Esophagus muscularis mucosa (tissue), 4 donors: ENCODE measurements around the gene GDAP2. TPM values are rescaled to one million over a fixed set of nuclear protein-coding genes. Genes with fewer than 3 reads are reported as not detected.

Experiments used
- DNase-seq: peaks from one replicate; pipeline ENCODE4 v3.0.0-alpha.2; 2017; ENCODE audit errors: extremely low spot score
- H3K27ac ChIP-seq, 4 donors: fragments of 200-600 bp; sonication (generic); replicated peaks in 1 of 4; 1 replicate in 3 of 4; 2 replicates in 1 of 4; pipeline ENCODE4 v1.5.1; 2016 to 2019; ENCODE audit warnings: mild to moderate bottlenecking in 1 of 4
- H3K27me3 ChIP-seq, 4 donors: fragments of 200-600 bp; sonication (generic); one replicate each; pipeline versions ENCODE4 v1.5.1 to v1.6.0; 2016 to 2019
- H3K36me3 ChIP-seq, 4 donors: fragments of 200-600 bp; sonication (generic); one replicate each; pipeline ENCODE4 v1.5.1; 2016 to 2019
- H3K4me1 ChIP-seq, 4 donors: fragments of 200-600 bp; sonication (generic); one replicate each; pipeline ENCODE4 v1.5.1; 2016 to 2019
- H3K4me3 ChIP-seq, 4 donors: fragments of 200-600 bp; sonication (generic); 1 replicate in 2 of 4; 2 replicates in 2 of 4; pipeline ENCODE4 v1.5.1; 2016 to 2019; ENCODE audit warnings: mild to moderate bottlenecking in 4 of 4, moderate library complexity in 1 of 4
- H3K9me3 ChIP-seq, 4 donors: fragments of 200-600 bp; sonication (generic); 1 replicate in 3 of 4; 2 replicates in 1 of 4; pipeline ENCODE4 v1.5.1; 2016 to 2019
- EP300 ChIP-seq: sonication (generic); formaldehyde crosslinking; IDR thresholded peaks from one replicate; pipeline ENCODE4 v1.6.1; 2017; ENCODE audit warnings: antibody characterized with exemption
- POLR2A ChIP-seq: fragments of 450-650 bp; IDR thresholded peaks from one replicate; pipeline ENCODE4 v1.6.1; 2017; ENCODE audit warnings: antibody characterized with exemption, moderate library complexity, mild to moderate bottlenecking, low read depth
- POLR2AphosphoS5 ChIP-seq, 2 donors: sonication (generic); formaldehyde crosslinking; IDR thresholded peaks; one replicate each; pipeline ENCODE4 v1.6.1; 2017; ENCODE audit warnings: antibody characterized with exemption in 2 of 2
- WGBS: methylation state at CpG from one replicate; pipeline ENCODE4 v1.1.5; 2018; 5-methylcytosine and 5-hydroxymethylcytosine counted together
- intact Hi-C: fragments of 100-400 bp; cut with DNase I; formaldehyde crosslinking; loops from one replicate; pipeline ENCODE4 v1.15.1; 2023
- total RNA-seq, 4 donors: library from RNA; depleted of rRNA; stranded (reverse); fragments of >200 nt; gene quantifications; one replicate each; pipeline versions ENCODE4 v1.1.0 to v1.2.1, GENCODE V29; 2016
- TF ChIP-seq, protein P1 (sequence below), 3 experiments: fragments of 200-600 bp in 2 of 3; fragments of 450-650 bp in 1 of 3; sonication (generic) in 2 of 3; IDR thresholded peaks; one replicate each; pipeline ENCODE4 v1.5.1; 2017 to 2019; ENCODE audit warnings: antibody characterized with exemption in 3 of 3, mild to moderate bottlenecking in 2 of 3, moderate library complexity in 1 of 3

Gene GDAP2
- total RNA-seq, 4 donors from 2014 or later, result 25.3 to 30.0 (median 26.8) TPM

DNA sequence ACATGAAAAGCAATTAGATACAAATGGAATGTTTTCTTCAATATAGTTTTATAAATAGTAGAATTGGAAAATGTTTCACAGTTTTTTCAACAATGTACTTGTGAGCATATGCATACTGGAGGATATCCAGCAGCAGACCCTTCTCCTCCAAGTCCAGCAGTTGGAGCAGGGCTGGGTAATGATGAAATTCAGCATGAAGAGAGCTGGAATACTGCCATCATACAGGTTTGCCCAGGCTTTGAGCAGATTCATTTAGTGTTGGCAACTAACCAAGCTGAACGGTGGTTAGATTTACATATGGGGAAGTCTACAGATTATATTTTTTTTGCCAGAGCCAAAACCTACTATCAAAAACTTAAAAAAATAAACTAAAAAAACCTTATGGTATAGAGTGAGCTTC lies 38.5 kb upstream of the GDAP2 start:
- Histone ChIP-seq H3K27ac (no peak overlapping the region), H3K36me3 (peaks cover 0 to 6% (median 0%) of the 10 kb centered on the region in 4 donors), H3K4me3 (no peak overlapping the region), H3K9me3 (no peaks in the 10 kb centered on the region), H3K27me3 (no peaks in the 10 kb centered on the region), H3K4me1 (no peaks in the 10 kb centered on the region)
- intact Hi-C loops, result no loop called here
- WGBS, result 17% methylated on average over 1 of the region's 1 CpG
- no peak for DNase-seq
- TF ChIP-seq POLR2AphosphoS5 (IDR thresholded peaks at IDR 0.05) (no peak), POLR2A (no peak), EP300 (no peak)
- TF ChIP-seq, protein P1, sequence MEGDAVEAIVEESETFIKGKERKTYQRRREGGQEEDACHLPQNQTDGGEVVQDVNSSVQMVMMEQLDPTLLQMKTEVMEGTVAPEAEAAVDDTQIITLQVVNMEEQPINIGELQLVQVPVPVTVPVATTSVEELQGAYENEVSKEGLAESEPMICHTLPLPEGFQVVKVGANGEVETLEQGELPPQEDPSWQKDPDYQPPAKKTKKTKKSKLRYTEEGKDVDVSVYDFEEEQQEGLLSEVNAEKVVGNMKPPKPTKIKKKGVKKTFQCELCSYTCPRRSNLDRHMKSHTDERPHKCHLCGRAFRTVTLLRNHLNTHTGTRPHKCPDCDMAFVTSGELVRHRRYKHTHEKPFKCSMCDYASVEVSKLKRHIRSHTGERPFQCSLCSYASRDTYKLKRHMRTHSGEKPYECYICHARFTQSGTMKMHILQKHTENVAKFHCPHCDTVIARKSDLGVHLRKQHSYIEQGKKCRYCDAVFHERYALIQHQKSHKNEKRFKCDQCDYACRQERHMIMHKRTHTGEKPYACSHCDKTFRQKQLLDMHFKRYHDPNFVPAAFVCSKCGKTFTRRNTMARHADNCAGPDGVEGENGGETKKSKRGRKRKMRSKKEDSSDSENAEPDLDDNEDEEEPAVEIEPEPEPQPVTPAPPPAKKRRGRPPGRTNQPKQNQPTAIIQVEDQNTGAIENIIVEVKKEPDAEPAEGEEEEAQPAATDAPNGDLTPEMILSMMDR (IDR thresholded peaks at IDR 0.05), result no peak

- intact Hi-C loops, result no loop called here
- 53% methylated on average over 4 of the region's 4 CpGs for WGBS
- Histone ChIP-seq H3K4me1 (no peaks in the 10 kb centered on the region), H3K9me3 (no peaks in the 10 kb centered on the region), H3K4me3 (no peak overlapping the region), H3K36me3 (peaks cover 0 to 10% (median 0%) of the 10 kb centered on the region in 4 donors), H3K27ac (no peak overlapping the region), H3K27me3 (no peaks in the 10 kb centered on the region)
- TF ChIP-seq, protein P1 (IDR thresholded peaks at IDR 0.05), result no peak
- no peak for TF ChIP-seq POLR2AphosphoS5 (IDR thresholded peaks at IDR 0.05)
- TF ChIP-seq POLR2A, result no peak
- TF ChIP-seq EP300, result no peak
- no peak for DNase-seq
These were observed 38.1 kb upstream of the GDAP2 start for GRCh38 chr1:117967477-117967876.

DNA sequence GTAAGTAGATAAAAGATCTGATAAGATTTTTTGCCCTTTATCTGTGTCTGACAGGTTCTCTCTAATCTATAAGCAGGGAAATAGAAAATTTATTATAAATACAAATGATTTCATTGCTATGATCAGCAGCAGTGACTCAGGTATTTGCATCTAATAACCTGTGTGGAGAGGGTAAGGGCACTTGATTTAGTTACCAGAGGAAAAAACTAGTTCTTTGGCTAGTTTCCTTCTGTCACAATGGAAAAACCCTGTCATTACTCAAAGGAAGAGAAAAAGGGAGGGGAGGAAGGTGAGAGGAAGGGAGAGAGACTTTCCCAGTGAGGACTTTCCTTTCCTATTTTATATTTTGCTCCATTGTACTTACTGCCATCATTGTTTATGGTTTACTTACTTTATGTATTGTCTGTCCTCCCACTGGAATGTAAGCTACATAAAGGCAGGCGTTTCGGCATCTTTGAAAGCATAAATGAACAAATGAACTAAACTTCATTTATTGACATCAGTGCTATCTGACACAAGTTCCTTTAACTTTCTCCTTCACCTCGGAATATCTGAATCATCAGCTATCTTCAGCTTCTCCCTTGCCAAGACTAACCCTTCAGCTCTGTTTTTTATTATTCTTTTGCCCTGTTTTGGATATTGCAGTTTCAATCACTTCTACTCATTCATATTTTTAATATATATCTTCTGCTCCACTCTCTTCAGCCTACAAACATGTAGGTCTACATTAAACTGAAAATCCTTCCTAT lies 35.0 kb upstream of the GDAP2 start:
- Histone ChIP-seq H3K4me1 (no peaks in the 10 kb centered on the region), H3K36me3 (peaks cover 6 to 37% (median 16%) of the 10 kb centered on the region in 4 donors), H3K4me3 (no peak overlapping the region), H3K9me3 (no peaks in the 10 kb centered on the region), H3K27me3 (no peaks in the 10 kb centered on the region), H3K27ac (no peak overlapping the region)
- WGBS, result 83% methylated on average over 3 of the region's 3 CpGs
- intact Hi-C loops, result no loop called here
- no peak for TF ChIP-seq POLR2AphosphoS5 (IDR thresholded peaks at IDR 0.05)
- TF ChIP-seq EP300, result no peak
- TF ChIP-seq POLR2A, result no peak
- DNase-seq, result no peak

DNA sequence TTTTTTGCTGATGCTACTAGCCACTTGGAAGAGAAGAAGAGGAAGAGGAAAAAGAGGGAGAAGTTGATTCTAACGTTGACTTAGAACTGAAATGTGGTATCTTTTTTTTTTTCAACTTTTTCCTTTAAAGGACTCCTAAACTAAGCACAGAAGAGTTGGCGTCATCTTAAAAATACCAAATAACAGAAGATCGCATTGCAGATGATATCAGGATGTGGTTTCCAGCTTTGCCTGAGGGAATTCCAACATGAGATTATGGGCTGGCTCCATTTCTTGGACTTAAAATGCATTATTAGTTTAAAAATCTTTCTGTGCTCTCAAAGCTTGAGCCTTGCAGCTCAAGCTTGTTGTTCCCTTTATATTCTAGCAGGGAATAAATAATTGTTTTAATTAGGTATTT lies 29.9 kb upstream of the GDAP2 start:
- Histone ChIP-seq H3K4me1 (no peaks in the 10 kb centered on the region), H3K36me3 (peaks cover 40 to 86% (median 56%) of the 10 kb centered on the region in 4 donors), H3K4me3 (no peak overlapping the region), H3K27ac (no peak overlapping the region), H3K27me3 (no peaks in the 10 kb centered on the region), H3K9me3 (no peaks in the 10 kb centered on the region)
- intact Hi-C loops, result no loop called here
- no peak for DNase-seq
- 82% methylated on average over 3 of the region's 3 CpGs for WGBS
- TF ChIP-seq POLR2A (no peak), POLR2AphosphoS5 (IDR thresholded peaks at IDR 0.05) (no peak), EP300 (no peak)
- TF ChIP-seq, protein P1 (IDR thresholded peaks at IDR 0.05), result no peak

- Histone ChIP-seq H3K9me3 (no peaks in the 10 kb centered on the region), H3K27me3 (no peaks in the 10 kb centered on the region), H3K36me3 (peaks cover 62 to 98% (median 83%) of the 10 kb centered on the region in 4 donors), H3K4me3 (no peak overlapping the region), H3K27ac (no peak overlapping the region), H3K4me1 (no peaks in the 10 kb centered on the region)
- TF ChIP-seq EP300, result no peak
- TF ChIP-seq POLR2A, result no peak
- TF ChIP-seq, protein P1 (IDR thresholded peaks at IDR 0.05), result no peak
- TF ChIP-seq POLR2AphosphoS5 (IDR thresholded peaks at IDR 0.05), result no peak
- intact Hi-C loops, result no loop called here
- 95% methylated on average over 1 of the region's 1 CpG for WGBS
- no peak for DNase-seq
These were observed 23.0 kb upstream of the GDAP2 start for GRCh38 chr1:117952386-117952785.
